Erythroblast (primary cell): ENCODE data around the gene TNNI2.

Experiments
- GATA1 ChIP-seq: IDR thresholded peaks from 2 replicates; pipeline ENCODE4 v1.6.1; 2011; ENCODE audit warnings: low read depth, mild to moderate bottlenecking, control low read depth, low read length, moderate library complexity
- POLR2A ChIP-seq: IDR thresholded peaks from 2 replicates; pipeline ENCODE4 v1.6.1; 2011; ENCODE audit warnings: mild to moderate bottlenecking, low read length

DNA sequence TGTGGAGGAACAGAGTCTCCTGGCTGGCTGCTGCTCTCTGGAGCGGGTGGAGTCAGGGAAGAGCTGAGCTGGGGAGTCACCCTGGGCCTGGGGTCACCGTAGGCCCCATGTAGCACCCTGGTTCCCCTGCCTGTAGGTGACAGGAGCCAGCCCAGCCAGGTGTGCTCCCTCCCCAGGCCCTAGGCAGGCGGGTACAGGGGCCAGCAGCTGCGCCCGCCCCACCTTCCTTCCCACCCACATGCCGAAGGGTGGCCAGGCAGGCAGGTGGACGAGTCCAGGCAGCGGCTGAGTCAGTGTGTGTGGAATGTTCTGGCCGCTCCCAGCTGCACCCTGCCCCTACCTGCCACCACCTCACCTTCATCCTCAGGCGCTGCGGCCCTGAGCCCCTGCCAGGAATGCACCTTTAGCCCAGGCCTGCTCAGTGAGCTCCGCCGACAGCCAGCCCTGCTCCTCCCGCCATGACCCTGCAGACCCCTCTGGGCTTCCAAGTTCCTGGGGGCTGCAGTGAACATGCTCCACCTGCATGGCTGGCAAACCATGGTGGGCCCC, 4.6 kb upstream of the TNNI2 start:
- TF ChIP-seq POLR2A (no peak), GATA1 (no peak)
